OCI-LY3 (cell line): Measurements from ENCODE around the gene OR5H14.

Experiments
- EZH2phosphoT487 ChIP-seq: fragments of 200-600 bp; shearing (Covaris generic); IDR thresholded peaks from 2 replicates; pipeline ENCODE4 v1.6.1; 2018; ENCODE audit warnings: antibody characterized with exemption, mixed run types, low read depth
- TF ChIP-seq, protein P1 (sequence below): fragments of 200-600, 300-600 bp; sonication (generic); IDR thresholded peaks from 2 replicates; pipeline ENCODE4 v1.5.1; 2014; ENCODE audit warnings: antibody characterized with exemption, low read length, low read depth

DNA sequence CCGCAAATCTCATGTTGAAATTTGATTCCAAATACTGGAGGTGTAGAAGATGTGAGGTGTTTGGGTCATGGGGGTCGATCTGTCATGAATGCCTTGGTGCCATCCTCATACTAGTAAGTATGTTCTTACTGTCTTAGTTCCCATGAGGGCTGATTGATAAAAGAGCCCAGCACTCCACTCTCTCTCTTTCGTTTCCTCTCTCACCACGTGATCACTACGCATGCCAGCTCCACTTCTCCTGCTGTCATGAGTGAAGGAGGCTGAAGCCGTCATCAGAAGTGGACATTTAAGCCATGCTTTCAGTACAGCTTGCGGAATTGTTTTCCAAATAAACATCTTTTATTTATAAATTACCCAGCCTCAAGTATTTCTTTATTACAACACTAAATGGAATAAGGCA, 25.3 kb downstream of the OR5H14 start:
- TF ChIP-seq, protein P1, sequence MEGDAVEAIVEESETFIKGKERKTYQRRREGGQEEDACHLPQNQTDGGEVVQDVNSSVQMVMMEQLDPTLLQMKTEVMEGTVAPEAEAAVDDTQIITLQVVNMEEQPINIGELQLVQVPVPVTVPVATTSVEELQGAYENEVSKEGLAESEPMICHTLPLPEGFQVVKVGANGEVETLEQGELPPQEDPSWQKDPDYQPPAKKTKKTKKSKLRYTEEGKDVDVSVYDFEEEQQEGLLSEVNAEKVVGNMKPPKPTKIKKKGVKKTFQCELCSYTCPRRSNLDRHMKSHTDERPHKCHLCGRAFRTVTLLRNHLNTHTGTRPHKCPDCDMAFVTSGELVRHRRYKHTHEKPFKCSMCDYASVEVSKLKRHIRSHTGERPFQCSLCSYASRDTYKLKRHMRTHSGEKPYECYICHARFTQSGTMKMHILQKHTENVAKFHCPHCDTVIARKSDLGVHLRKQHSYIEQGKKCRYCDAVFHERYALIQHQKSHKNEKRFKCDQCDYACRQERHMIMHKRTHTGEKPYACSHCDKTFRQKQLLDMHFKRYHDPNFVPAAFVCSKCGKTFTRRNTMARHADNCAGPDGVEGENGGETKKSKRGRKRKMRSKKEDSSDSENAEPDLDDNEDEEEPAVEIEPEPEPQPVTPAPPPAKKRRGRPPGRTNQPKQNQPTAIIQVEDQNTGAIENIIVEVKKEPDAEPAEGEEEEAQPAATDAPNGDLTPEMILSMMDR: no peak
- no peak for TF ChIP-seq EZH2phosphoT487
